Measurements from ENCODE around the gene PRDM16. TPM values are rescaled to one million over a fixed set of nuclear protein-coding genes. Genes with fewer than 3 reads are reported as not detected.

PRDM16 gene
- polyA plus RNA-seq, 2 of the 4 experiments (the other 2 are of a cell fraction) = 0.03 to 0.35 TPM

- POLR2A ChIA-PET = no interaction called here
- TF ChIP-seq CTCF (IDR thresholded peaks at IDR 0.05) = no peak
- no peak for TF ChIP-seq ZNF302 (CRISPR knock-in tag; IDR thresholded peaks at IDR 0.05)
- no peak for TF ChIP-seq CBX2 (IDR thresholded peaks at IDR 0.05; ENCODE audit: borderline replicate concordance, low read depth)
- TF ChIP-seq RARB (CRISPR knock-in tag; IDR thresholded peaks at IDR 0.05) = no peak
- no peak for TF ChIP-seq E2F6 (IDR thresholded peaks at IDR 0.05; ENCODE audit: borderline replicate concordance, low read depth)
- TF ChIP-seq TP53 (CRISPR knock-in tag; IDR thresholded peaks at IDR 0.05) = no peak
- no peak for TF ChIP-seq FOSL2 (IDR thresholded peaks at IDR 0.05)
- TF ChIP-seq FOSL2 (CRISPR knock-in tag; IDR thresholded peaks at IDR 0.05) = no peak
- no peak for TF ChIP-seq RAD21 (conservative IDR thresholded peaks at IDR 0.05 in 1 of 2, IDR thresholded peaks at IDR 0.05 in 1 of 2)
- TF ChIP-seq USF2 (IDR thresholded peaks at IDR 0.05) = no peak
- TF ChIP-seq ATOH8 (CRISPR knock-in tag; IDR thresholded peaks at IDR 0.05; ENCODE audit: low read depth) = no peak
- no peak for TF ChIP-seq NPAS2 (CRISPR knock-in tag; IDR thresholded peaks at IDR 0.05; ENCODE audit: borderline replicate concordance)
- TF ChIP-seq MYC (IDR thresholded peaks at IDR 0.05; ENCODE audit: borderline replicate concordance, low read length) = no peak
- no peak for TF ChIP-seq MAZ (IDR thresholded peaks at IDR 0.05; ENCODE audit: borderline replicate concordance, low read depth, low read length)
- TF ChIP-seq BCL3 (IDR thresholded peaks at IDR 0.05) = no peak
- TF ChIP-seq NR3C1 (IDR thresholded peaks at IDR 0.05) = no peak
- TF ChIP-seq BHLHE40 (IDR thresholded peaks at IDR 0.05; ENCODE audit: low read depth, low read length) = no peak
- Histone ChIP-seq H3K9me3 (no peaks in the 10 kb centered on the region), H3K27ac (no peak overlapping the region), H3K4me2 (no peak overlapping the region), H3K4me3 (no peak overlapping the region), H3K4me1 (no peaks in the 10 kb centered on the region)
- FAIRE-seq (no peak), DNase-seq (ENCODE audit: low read depth in 1 of 2, low spot score in 1 of 2) (no peak), ATAC-seq (no peak)
- CTCF ChIA-PET = no interaction called here
- 7% methylated on average over 2 of the region's 5 CpGs for WGBS (ENCODE audit: missing lambda C conversion rate)
These were observed 314.7 kb downstream of the PRDM16 start for GRCh38 chr1:3383679-3384078.

GRCh38 chr1:3384407-3384806 lies 315.4 kb downstream of the PRDM16 start:
- ChIA-PET CTCF (no interaction called here), POLR2A (no interaction called here)
- ATAC-seq = no peak; a peak in 2 of 6 replicates
- no peak for DNase-seq (ENCODE audit: low read depth in 1 of 2, low spot score in 1 of 2)
- FAIRE-seq = no peak
- H3K4me3 ChIP-seq = no peak overlapping the region
- TF ChIP-seq BCL3 (IDR thresholded peaks at IDR 0.05) (no peak), HES2 (IDR thresholded peaks at IDR 0.05) (no peak), ZFP36 (IDR thresholded peaks at IDR 0.05; ENCODE audit: borderline replicate concordance, partially characterized antibody) (no peak), RFX5 (IDR thresholded peaks at IDR 0.05) (no peak), JUNB (IDR thresholded peaks at IDR 0.05) (no peak), MYC (IDR thresholded peaks at IDR 0.05; ENCODE audit: borderline replicate concordance, low read length) (no peak), EHF (CRISPR knock-in tag; IDR thresholded peaks at IDR 0.05) (no peak), ZSCAN20 (CRISPR knock-in tag; IDR thresholded peaks at IDR 0.05) (no peak), SREBF2 (IDR thresholded peaks at IDR 0.05) (no peak), SMC3 (IDR thresholded peaks at IDR 0.05) (no peak), GATA3 (IDR thresholded peaks at IDR 0.05; ENCODE audit: borderline replicate concordance) (no peak), NFE2L2 (conservative IDR thresholded peaks at IDR 0.05; ENCODE audit: low read length) (no peak), HOXB13 (CRISPR knock-in tag; IDR thresholded peaks at IDR 0.05; ENCODE audit: low read depth) (no peak), ZNF302 (CRISPR knock-in tag; IDR thresholded peaks at IDR 0.05) (no peak), HDAC2 (IDR thresholded peaks at IDR 0.05) (no peak), CEBPB (IDR thresholded peaks at IDR 0.05) (no peak)
- H3K4me2 ChIP-seq = no peak overlapping the region
- WGBS (ENCODE audit: missing lambda C conversion rate) = 44% methylated on average over 8 of the region's 12 CpGs
- no peaks in the 10 kb centered on the region for H3K4me1 ChIP-seq
- no peak overlapping the region for H3K27ac ChIP-seq
- no peaks in the 10 kb centered on the region for H3K9me3 ChIP-seq

All from A549 (cell line).